ENCODE results near the gene ZFHX3.

- TF ChIP-seq CTCF (conservative IDR thresholded peaks at IDR 0.05) (no peak), ZFX (IDR thresholded peaks at IDR 0.05) (no peak)
These were observed 59.4 kb downstream of the ZFHX3 start for GRCh38 chr16:72988569-72988968.

Measured in C4-2B (cell line).